KBM-7 (cell line): Measurements from ENCODE around the gene OPRM1.
"Not testable (repeated sequence)": the region's sequence is repeated elsewhere in the genome, so short reads cannot be mapped to it uniquely, and the experiment has no call there.

Experiments used
- DNase-seq: peaks from one replicate; pipeline ENCODE4 v3.0.0-alpha.2; 2015
- in situ Hi-C: fragments of 300-500 bp; cut with MboI; formaldehyde crosslinking; loops from 2 replicates; pipeline ENCODE4 v1.14.3; 2020; ENCODE audit warnings: low sequenced_read_pairs, low pct_unique_long_range_greater_than_20kb, mixed read lengths

OPRM1 gene

DNA sequence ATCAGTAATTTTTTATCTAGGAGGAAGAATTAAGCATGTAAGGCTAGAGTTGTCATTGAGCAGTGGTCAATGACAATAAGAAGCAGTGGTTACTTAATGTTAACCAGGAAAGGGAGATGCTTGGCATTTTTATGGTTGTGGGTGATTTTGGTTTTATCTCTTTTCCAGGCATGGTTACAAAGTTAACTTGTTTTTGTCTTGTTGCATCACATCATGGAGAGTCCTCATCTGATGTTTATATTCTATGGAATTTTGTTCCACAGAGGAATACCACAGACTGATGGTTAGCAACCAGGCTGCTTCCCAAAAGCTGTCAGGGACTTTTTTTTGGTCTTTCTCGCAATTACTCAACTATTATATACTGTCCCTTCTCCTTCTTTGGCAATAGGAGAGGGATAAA is 32.7 kb downstream of the OPRM1 start:
- no peak for DNase-seq
- in situ Hi-C loops = no loop called here

DNA sequence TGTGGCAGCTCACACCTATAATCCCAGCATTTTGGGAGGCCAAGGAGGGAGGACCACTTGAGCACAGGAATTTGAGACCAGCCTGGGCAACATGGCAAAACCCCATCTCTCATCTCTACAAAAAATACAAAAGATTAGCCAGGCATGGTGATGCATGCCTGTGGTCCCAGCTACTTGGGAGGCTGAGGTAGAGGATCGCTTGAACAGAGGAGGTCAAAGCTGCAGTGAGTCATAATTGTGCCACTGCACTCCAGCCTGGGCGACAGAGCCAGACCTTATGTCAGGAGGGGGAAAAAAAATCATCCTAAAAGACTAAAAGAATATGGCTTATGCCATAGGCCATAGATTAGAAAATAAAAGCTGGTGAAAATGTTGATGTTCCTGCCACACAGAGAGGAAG is 39.6 kb downstream of the OPRM1 start:
- DNase-seq, in situ Hi-C loops: not testable (repeated sequence)

DNA sequence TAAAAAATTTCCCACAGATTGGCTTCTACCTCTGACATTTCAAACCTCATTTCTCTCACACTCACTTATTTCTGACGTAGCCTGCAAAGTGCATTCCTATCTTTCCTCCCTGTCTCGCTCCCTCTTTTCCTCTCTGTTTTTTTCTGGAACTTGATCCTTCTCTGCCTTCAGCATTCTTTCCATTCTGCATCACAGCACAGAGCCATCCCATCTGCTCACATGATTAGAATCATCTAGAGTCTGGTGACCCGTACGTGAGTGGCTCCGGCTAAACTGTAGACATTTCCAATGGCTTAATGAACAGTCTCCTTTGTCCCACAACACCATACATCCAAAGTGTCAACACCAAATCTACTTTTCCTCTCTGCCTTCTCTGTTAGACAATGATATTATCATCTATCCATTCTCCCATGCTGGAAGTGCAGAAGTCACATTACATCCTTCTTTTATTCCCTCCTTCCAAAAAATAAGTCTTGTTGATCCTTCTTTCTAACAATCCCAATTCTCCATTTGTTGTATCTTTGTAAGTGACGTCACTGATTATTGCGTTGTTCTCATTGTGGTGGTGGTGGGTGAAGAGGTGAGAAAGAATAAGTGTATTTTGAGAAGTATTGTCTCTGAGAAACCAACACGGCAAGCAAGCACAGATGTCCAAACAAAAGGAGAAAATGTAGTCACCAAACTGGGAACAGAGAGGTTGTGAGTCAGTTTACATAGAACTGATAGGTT is 41.6 kb downstream of the OPRM1 start:
- no peak for DNase-seq
- in situ Hi-C loops = no loop called here

DNA sequence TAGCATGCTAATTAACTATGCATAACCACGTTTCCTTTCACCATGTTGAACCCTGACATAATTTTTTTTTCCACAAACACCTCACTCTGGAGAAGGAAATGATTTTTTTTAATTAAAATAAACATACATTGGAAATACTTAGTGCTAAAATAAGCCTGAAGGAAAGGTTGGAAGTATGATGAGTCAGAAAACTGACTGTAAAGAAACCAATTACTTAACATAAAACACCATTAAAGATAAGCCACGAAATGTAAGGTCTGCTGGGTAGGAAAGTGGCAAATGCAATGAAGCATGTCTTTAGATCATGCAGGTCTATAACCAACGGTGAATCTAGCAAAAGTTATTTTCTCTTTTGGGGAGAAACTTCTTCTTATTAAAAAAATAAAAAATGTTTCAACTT is 47.5 kb downstream of the OPRM1 start:
- in situ Hi-C loops = no loop called here

DNA sequence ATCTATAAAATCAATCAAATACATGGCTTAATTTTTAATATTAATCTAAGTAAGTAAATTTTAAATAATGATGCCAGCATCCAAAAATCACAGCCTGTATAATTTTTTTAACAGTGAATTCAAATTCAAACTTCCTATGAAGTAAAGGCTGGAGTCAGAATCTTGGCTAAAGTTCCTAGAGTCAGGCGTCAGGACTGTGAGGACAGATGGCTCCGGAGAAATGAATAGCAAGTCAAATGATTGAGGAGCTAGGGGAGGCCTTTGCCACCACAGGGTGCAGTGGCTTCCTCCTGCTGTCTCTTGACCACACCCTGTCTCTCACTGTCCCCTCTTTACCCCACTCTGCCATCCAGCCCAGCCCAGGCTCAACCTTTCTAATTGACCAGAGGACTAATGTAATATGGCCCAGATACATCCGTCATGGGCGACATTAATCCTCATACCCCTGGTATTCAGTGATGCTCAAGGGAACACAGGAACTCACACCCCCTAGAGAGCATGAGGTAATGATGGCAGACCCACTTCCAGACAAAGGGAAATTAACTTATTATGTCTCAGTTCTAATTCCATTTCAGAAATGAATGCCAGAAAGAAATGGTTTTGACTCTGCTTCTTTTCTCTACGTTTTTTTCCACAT is 53.4 kb downstream of the OPRM1 start:
- no peak for DNase-seq
- in situ Hi-C loops = no loop called here

More for the DNA sequence above, 47.5 kb downstream of the OPRM1 start:
- DNase-seq = no peak

DNA sequence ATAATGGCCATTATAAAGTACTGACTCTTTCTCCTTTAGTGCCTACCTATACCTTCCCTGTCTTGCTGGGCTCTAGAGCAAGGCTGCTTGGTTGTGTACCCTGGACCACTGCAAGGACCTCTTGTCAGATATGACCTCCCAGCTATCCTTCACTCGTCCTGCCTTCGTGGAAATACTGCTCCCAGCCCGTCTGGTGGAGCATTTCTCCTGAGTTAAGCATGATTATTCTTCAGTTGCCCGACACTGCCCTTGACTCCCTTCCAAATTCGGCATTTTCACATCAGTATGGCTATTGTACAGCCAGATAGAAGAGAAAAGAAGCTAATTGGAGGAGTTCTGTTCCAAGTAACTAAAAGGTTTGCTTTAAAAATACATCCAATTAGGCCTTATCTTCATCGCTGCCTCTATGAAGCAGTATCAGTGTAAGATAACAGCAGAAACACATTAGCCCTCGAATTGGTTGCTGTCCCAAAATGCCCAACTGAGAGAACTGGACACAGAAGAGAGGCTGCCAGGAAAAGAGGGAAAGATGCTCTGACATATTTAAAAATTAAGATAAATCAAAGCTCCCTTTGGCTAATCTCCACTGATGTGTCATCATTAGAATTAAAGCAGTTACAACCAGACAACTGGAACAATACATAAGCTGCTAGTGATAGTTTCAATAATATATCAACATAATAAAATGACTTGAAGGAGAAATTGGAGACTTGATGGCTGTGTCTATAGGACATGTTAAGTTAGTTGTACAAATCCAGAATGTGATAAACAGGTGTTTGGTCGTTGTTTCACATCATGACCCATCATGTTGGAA is 54.4 kb downstream of the OPRM1 start:
- in situ Hi-C loops = no loop called here
- no peak for DNase-seq

DNA sequence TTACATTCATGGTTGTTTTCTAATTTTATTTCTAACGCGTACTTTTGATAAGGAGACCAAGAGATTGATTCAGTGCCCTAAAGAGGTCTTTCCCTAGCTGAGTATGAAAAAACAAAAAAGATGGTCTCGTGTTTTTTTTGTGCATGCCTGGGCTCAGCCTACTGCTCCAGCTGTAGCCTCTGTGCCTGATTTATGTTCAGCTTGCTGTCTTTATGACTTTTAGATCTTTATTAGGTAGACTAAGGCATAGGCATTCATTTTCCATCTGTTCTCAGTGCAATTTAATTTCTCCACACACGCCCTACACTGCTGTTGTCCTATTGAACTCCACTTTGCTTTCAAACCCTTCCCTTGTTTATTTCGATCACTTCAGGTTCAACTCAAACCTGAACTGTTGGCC is 56.5 kb downstream of the OPRM1 start:
- no peak for DNase-seq
- in situ Hi-C loops = no loop called here

DNA sequence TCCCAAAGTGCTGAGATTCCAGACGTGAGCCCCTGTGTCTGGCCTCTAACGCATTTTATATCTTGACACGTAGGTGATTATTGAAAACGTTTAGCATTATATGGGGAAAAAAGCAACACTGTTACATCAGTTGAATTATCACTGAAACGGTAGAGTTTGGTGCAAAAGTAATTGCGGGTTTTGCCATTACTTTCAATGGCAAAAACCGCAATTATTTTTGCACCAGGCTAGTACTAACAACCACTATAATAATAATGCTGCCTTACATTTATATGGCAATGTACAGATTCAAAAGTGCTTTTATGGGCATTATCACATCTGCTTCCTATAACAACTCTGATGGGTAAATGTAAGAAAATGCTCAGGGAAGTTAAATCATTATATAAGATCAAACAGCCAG is 57.3 kb downstream of the OPRM1 start:
- in situ Hi-C loops = no loop called here
- no peak for DNase-seq

DNA sequence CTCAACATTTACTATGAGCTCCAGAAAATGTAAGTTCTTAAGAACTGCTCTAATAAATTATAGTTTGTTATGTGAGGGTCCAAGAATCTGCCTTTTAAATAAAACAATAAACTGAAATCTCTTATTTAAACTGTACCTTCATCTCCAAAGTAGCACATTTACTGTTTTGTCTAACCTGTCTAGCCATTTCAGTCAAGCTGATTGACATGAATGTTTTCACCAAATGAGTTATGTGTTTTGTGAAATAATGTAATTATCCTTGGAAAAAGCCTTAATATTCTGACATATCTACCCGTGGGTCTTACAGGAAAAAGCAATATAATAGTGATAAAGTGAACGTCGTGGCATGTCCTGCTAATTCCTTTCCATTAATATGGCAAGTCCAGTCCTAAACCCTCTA is 57.8 kb downstream of the OPRM1 start:
- in situ Hi-C loops = no loop called here
- DNase-seq = no peak

DNA sequence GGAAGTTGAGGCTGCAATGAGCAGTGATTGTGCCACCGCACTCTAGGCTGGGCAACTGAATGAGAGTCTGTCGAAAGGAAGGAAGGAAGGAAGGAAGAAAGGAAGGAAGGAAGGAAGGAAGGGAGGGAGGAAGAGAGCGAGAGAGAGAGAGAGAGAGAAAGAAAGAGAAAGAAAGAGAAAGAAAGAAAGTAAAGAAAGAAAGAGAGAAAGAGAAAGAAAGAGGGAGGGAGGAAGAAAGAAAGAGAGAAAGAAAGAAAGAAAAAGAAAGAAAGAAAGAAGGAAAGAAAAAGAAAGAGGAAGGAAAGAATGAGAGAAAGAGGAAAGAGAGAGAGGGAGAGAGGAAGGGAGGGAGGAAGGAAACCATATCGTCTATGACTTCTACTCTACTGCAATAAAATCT is 60.2 kb downstream of the OPRM1 start:
- no peak for DNase-seq
- in situ Hi-C loops = no loop called here

DNA sequence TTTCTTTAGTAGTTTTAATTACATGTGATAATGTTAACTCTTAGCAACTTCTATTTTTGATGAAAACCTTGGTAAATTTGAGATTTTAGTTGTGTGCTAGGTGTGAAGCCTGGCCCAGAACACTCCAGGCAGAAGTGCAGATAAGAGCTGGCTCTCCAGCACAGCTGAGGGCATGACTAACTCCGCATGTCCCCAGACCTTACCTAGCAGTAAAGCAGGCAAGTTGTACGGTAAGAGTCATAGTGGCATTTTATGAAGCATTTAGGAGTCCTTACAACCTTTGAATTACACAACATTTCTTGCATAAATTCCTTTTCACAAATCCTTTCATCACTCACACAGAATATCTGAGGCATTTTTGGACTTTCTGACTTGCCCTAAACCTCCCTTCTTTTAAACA is 67.2 kb downstream of the OPRM1 start:
- no peak for DNase-seq
- in situ Hi-C loops = no loop called here

DNA sequence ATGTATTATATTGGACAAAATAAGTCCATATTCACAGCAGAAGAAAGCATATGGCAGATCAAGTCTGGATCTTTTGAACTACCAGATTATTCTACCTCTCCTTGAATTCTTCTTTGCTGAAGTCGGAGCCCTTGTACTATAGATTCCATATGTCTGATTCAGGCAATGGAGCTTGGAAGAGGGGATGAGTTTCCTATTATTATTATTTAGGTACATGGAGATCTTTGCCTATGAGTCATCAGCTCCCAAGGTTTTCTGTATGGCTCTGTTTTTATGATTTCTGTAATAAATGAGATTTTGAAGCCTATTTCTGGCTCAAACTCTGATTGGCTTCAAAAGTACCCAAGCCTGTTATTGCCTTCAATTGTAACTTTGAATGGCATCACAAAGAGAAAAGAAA is 72.0 kb downstream of the OPRM1 start:
- no peak for DNase-seq
- in situ Hi-C loops = no loop called here

DNA sequence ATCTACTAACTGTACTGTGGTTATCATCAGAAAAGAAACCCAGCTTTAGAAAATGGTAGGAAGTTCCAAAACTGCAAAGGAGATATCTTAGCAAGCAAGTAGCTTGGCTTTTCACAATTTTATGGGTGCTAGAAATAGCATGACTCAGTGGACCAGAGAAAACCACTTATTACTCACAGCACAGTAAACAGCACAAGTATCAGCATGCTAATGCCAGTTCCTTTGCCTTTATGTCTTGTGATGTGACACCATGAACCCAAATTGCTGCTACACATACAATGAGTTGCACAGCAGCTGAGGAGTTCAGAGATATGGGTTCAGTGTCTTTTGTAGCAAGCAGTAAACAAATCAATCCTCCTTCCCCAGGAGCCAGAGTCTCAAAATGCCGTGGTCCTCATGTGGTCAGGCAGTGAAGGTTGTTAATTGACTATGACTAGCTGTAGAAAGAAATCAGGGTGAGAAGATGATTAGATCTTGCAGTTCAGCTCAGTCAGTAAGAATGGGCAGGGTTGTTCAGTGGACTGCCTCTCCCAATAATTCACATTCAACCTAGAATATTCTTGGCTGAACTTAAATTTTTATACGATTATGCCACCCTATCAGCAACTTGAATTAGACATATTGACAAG is 73.3 kb downstream of the OPRM1 start:
- in situ Hi-C loops = no loop called here
- no peak for DNase-seq

DNA sequence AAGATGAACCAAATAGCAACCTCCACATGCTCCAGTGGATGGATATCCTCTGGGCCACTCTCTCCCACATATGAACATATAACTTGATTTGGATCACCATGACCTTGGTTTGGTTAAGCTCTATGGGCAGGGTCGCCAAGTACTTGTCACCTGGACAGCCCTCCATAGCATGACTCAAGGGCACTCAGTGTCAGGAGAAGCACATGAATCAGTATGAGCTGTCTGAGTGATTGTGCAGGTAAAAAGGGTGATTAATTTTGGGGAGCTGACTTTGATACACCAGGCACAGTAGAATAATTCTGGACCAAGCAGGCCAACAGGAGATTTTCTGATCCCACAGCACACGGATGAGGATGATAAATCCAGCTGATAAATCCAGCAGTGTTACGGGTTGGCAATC is 74.4 kb downstream of the OPRM1 start:
- DNase-seq = no peak
- in situ Hi-C loops = no loop called here

DNA sequence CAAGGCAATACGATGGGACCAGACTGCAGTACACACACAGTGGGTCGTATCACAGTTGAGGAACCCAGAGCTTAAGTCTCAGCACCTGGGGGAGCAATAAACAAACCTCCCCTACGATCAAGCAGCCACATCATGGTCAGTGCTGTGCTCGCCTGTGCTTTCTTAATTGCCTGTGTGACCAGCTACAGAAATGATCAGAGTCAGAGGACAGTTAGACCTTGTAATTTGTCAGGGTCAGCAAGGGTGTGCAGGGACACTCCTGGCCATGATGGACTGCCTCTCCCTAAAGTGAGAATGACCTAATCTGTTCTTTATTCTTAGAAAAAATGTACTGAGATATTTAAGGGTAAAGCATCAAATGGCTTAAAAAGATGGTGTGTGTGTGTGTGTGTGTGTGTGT is 78.4 kb downstream of the OPRM1 start:
- in situ Hi-C loops = no loop called here
- DNase-seq = no peak

DNA sequence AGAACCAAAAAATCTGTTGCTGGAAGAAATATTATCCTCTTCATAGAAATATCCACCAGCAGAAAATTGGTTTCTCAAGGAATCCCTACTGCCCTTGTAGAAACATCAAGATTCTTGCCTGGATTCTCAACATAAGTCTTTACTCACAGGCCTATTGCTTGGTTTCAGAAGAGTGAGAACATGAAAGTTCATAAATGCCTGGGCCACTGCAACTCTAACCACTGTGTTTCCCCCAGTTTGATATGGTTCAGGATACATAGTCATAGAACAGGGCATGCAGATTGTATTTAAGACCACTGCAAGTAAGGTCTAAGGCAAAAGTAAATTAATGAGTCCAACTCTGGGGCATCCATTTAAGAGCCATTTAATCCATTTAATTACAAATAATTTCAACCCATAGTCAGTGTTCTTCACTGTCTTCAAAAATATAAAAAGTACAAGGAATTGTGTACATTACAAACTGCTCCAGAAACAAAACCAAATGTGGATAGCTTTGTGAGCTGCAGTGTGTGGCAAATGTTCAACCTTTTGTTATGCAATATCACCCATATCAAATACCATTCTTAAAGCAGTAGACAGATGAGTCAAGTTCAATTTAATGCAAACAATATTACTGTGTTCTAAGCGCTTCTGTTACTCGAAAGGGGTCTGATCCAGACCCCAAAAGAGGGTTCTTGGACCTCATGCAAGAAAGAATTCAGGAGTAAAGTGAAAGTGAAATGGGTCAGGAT is 83.3 kb downstream of the OPRM1 start:
- no peak for DNase-seq
- in situ Hi-C loops = no loop called here

DNA sequence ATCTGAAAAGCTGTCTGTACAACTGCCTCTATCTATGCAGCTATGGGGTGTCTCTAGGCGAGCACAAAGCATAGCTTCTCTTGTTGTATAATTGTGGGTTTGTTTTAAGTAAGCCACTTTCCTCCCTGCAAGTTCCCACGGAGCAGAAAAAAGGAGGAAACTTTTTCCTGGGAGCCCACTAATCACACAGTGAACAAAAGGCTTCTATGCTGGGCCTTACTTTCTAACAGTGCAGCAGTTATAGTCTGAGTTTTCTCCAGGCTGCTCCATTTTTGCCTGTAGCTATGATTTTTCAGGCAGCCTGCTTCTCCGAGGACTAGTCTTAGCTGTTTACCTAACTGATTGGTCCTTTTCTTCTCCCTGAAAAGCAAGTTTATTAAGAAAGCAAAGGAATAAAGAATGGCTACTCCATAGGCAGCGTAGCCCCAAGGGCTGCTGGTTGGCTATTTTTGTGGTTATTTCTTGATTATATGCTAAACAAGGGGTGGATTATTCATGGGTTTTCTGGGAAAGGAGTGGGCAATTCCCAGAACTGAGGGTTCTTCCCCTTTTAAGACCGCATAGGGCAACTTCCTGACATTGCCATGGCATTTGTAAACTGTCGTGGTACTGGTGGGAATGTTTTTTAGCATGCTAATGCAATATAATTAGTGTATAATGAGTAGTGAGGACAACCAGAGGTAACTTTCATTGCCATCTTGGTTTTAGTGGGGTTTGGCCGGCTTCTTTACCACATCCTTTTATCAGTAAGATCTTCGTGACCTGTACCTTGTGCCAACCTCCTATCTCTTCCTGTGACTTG is 84.3 kb downstream of the OPRM1 start:
- in situ Hi-C loops = no loop called here
- DNase-seq = peak; percentile 27

DNA sequence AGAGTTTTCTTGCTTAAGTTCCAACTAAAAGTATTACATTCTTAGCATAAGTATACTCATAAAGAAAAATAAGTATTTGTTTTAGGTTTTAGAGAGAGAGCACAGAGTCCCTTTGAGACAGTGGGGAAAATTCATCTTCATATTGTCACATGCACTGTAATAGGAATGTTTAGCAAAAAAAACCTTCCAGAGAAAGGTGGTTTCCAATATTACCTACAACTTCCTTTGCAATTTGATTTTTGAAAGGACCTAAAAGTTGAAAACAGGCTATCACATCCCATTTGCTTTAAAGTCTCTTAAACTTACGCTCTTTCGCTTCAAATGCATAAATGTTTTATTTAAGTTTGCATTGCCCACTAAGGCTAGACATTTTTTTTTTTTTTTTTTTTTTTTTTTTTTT is 86.4 kb downstream of the OPRM1 start:
- DNase-seq = peak; percentile 20
- in situ Hi-C loops = no loop called here

DNA sequence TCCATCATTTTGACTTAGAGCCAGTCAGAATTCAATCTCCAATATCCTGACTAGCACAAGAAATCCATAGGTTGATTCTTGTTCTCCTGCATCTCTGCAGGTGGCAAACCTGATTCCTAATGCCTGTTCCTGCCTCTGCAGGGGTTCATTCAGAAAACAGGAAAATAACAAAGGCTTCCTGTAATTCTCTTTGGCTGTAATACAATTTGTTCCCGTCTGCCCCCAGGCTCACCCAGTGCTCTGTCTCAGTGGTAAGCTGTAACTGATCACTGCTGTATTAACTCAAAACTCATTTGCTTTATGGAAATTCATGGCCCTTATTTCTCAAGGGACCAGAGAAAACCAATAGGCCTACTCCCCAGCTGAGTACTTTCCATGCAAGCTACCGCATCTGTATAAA is 88.6 kb downstream of the OPRM1 start:
- DNase-seq = no peak

More for the DNA sequence above, 88.6 kb downstream of the OPRM1 start:
- in situ Hi-C loops = no loop called here
